Measurements from ENCODE around the gene FOXP1. TPM values are rescaled to one million over a fixed set of nuclear protein-coding genes. Genes with fewer than 3 reads are reported as not detected.

FOXP1 gene
- total and polyA plus RNA-seq, 9 of the 15 experiments (the other 6 are each of a cell fraction or from before 2014, with no cell fraction given): 7.7 to 34.5 (median 13.7) TPM

DNA sequence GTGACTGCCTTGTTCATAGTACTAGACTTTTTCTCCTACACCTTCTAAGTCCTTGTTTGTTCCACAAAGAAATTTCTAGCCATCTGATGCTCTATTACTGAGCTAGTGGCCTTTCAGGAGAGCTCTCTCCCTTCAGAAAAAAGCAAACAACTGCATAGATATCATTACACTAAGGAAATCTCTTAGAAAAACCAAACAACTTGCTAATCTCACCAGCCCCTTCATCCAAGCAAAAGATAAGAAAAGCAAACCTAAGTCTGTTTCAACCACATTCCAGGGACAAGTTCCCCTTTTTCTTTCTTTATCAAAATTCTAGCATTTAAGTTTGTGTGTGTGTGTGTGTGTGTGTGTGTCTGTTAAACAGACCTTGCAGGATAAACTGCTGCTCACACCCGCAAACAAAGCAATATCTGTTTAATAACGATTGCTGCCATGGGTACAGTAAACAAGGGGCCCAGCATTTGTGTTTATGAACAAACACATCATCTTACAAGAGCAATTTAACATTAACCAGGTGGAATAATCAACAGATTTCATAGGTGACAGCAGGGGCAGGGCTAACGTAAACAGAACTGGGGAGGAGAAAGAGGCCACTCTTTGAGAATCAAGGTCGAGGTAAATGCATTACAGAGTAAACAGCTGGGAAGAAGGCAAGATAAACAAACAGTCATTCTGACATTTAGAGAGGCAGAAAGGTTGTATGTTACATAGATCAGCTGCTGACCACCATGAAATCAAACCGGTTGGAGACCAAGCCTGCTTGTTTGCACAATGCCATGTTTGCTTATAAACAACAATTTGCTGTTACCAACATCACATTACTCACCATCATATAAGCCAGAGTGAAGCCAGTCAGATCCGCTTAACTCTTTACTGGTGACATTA lies 375.1 kb downstream of the FOXP1 start (continued):
- TF ChIP-seq TBP (optimal IDR thresholded peaks at IDR 0.05; ENCODE audit: low read depth, low read length) (no peak), TAF7 (tag; IDR thresholded peaks at IDR 0.05) (no peak), BRCA1 (IDR thresholded peaks at IDR 0.05) (no peak), BRCA1 (CRISPR knock-in tag; IDR thresholded peaks at IDR 0.05) (no peak), ZNF324 (CRISPR knock-in tag; IDR thresholded peaks at IDR 0.05) (no peak), KDM1A (IDR thresholded peaks at IDR 0.05) (peak; percentile 99), HDAC1 (IDR thresholded peaks at IDR 0.05) (peak; percentile 78 to 96; a peak in 3 of 4 replicates), BRF1 (IDR thresholded peaks at IDR 0.05; ENCODE audit: borderline replicate concordance, extremely low read depth, insufficient read length) (no peak), ESRRB (CRISPR knock-in tag; IDR thresholded peaks at IDR 0.05; ENCODE audit: borderline replicate concordance) (no peak), PRMT5 (CRISPR knock-in tag; IDR thresholded peaks at IDR 0.05) (no peak), COPS2 (conservative IDR thresholded peaks at IDR 0.05) (no peak), HLTF (IDR thresholded peaks at IDR 0.05) (no peak), SMARCA4 (IDR thresholded peaks at IDR 0.05) (peak; percentile 94), TSC22D4 (tag; IDR thresholded peaks at IDR 0.05) (no peak), MTA1 (IDR thresholded peaks at IDR 0.05; ENCODE audit: borderline replicate concordance) (no peak), KLF16 (IDR thresholded peaks at IDR 0.05) (peak; percentile 85), TAF1 (IDR thresholded peaks at IDR 0.05; ENCODE audit: control insufficient read depth, extremely low read depth, insufficient read depth, low read length, severe bottlenecking) (no peak), CBX3 (IDR thresholded peaks at IDR 0.05; ENCODE audit: borderline replicate concordance in 1 of 2, low read length in 2 of 2) (no peak), CHD1 (IDR thresholded peaks at IDR 0.05; ENCODE audit: low read length) (no peak)
- TF ChIP-seq, protein P1, sequence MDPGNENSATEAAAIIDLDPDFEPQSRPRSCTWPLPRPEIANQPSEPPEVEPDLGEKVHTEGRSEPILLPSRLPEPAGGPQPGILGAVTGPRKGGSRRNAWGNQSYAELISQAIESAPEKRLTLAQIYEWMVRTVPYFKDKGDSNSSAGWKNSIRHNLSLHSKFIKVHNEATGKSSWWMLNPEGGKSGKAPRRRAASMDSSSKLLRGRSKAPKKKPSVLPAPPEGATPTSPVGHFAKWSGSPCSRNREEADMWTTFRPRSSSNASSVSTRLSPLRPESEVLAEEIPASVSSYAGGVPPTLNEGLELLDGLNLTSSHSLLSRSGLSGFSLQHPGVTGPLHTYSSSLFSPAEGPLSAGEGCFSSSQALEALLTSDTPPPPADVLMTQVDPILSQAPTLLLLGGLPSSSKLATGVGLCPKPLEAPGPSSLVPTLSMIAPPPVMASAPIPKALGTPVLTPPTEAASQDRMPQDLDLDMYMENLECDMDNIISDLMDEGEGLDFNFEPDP (CRISPR knock-in tag; IDR thresholded peaks at IDR 0.05): no peak
- TF ChIP-seq, protein P2, sequence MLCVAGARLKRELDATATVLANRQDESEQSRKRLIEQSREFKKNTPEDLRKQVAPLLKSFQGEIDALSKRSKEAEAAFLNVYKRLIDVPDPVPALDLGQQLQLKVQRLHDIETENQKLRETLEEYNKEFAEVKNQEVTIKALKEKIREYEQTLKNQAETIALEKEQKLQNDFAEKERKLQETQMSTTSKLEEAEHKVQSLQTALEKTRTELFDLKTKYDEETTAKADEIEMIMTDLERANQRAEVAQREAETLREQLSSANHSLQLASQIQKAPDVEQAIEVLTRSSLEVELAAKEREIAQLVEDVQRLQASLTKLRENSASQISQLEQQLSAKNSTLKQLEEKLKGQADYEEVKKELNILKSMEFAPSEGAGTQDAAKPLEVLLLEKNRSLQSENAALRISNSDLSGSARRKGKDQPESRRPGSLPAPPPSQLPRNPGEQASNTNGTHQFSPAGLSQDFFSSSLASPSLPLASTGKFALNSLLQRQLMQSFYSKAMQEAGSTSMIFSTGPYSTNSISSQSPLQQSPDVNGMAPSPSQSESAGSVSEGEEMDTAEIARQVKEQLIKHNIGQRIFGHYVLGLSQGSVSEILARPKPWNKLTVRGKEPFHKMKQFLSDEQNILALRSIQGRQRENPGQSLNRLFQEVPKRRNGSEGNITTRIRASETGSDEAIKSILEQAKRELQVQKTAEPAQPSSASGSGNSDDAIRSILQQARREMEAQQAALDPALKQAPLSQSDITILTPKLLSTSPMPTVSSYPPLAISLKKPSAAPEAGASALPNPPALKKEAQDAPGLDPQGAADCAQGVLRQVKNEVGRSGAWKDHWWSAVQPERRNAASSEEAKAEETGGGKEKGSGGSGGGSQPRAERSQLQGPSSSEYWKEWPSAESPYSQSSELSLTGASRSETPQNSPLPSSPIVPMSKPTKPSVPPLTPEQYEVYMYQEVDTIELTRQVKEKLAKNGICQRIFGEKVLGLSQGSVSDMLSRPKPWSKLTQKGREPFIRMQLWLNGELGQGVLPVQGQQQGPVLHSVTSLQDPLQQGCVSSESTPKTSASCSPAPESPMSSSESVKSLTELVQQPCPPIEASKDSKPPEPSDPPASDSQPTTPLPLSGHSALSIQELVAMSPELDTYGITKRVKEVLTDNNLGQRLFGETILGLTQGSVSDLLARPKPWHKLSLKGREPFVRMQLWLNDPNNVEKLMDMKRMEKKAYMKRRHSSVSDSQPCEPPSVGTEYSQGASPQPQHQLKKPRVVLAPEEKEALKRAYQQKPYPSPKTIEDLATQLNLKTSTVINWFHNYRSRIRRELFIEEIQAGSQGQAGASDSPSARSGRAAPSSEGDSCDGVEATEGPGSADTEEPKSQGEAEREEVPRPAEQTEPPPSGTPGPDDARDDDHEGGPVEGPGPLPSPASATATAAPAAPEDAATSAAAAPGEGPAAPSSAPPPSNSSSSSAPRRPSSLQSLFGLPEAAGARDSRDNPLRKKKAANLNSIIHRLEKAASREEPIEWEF (CRISPR knock-in tag; IDR thresholded peaks at IDR 0.05): no peak
- TF ChIP-seq, protein P3, sequence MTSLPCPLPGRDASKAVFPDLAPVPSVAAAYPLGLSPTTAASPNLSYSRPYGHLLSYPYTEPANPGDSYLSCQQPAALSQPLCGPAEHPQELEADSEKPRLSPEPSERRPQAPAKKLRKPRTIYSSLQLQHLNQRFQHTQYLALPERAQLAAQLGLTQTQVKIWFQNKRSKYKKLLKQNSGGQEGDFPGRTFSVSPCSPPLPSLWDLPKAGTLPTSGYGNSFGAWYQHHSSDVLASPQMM (CRISPR knock-in tag; IDR thresholded peaks at IDR 0.05): no peak
